Measurements from ENCODE around the gene CCDC182.

Gene CCDC182

GRCh38 chr17:57733085-57733484 lies 12.0 kb downstream of the CCDC182 start:
- no peak overlapping the region for H3K4me3 ChIP-seq (ENCODE audit: low read depth, low read length, poor library complexity, severe bottlenecking)
- no peak overlapping the region for H3K4me2 ChIP-seq (ENCODE audit: low read length)
- no peak overlapping the region for H2AFZ ChIP-seq (ENCODE audit: low read length)
- no peaks in the 10 kb centered on the region; the same call in 1 of the 2 replicates for H3K27me3 ChIP-seq (ENCODE audit: insufficient read depth, low read length)
- no peaks in the 10 kb centered on the region for H3K36me3 ChIP-seq (ENCODE audit: insufficient read depth, low read length)
- H3F3A ChIP-seq (ENCODE audit: insufficient read depth, low read length): no peaks in the 10 kb centered on the region
- TF ChIP-seq CTCF (IDR thresholded peaks at IDR 0.05; ENCODE audit: low read length) (no peak), EZH2 (IDR thresholded peaks at IDR 0.05; ENCODE audit: borderline replicate concordance, low read length) (no peak)
- no peaks in the 10 kb centered on the region for H3K4me1 ChIP-seq (ENCODE audit: insufficient read depth, low read length, severe bottlenecking)
- no peak overlapping the region for H3K27ac ChIP-seq (ENCODE audit: low read depth, low read length, poor library complexity, severe bottlenecking)
- H4K20me1 ChIP-seq (ENCODE audit: insufficient read depth, low read length): no peaks in the 10 kb centered on the region
- H3K9me3 ChIP-seq (ENCODE audit: low read length): no peaks in the 10 kb centered on the region
- H3K9ac ChIP-seq (ENCODE audit: low read length): no peak overlapping the region
- no peaks in the 10 kb centered on the region for H3K9me2 ChIP-seq (ENCODE audit: low read depth, low read length)
- no peaks in the 10 kb centered on the region for H3K79me2 ChIP-seq (ENCODE audit: insufficient read depth, low read length)

GRCh38 chr17:57732062-57732461 lies 13.0 kb downstream of the CCDC182 start:
- Histone ChIP-seq H3K4me3 (ENCODE audit: low read depth, low read length, poor library complexity, severe bottlenecking) (no peak overlapping the region), H3K36me3 (ENCODE audit: insufficient read depth, low read length) (no peaks in the 10 kb centered on the region), H3F3A (ENCODE audit: insufficient read depth, low read length) (no peaks in the 10 kb centered on the region), H3K9me2 (ENCODE audit: low read depth, low read length) (no peaks in the 10 kb centered on the region), H3K9ac (ENCODE audit: low read length) (no peak overlapping the region), H3K27ac (ENCODE audit: low read depth, low read length, poor library complexity, severe bottlenecking) (no peak overlapping the region), H3K9me3 (ENCODE audit: low read length) (no peaks in the 10 kb centered on the region), H3K79me2 (ENCODE audit: insufficient read depth, low read length) (no peaks in the 10 kb centered on the region), H2AFZ (ENCODE audit: low read length) (no peak overlapping the region), H3K4me2 (ENCODE audit: low read length) (no peak overlapping the region), H4K20me1 (ENCODE audit: insufficient read depth, low read length) (no peaks in the 10 kb centered on the region), H3K4me1 (ENCODE audit: insufficient read depth, low read length, severe bottlenecking) (no peaks in the 10 kb centered on the region), H3K27me3 (ENCODE audit: insufficient read depth, low read length) (no peaks in the 10 kb centered on the region; the same call in 1 of the 2 replicates)
- TF ChIP-seq CTCF (IDR thresholded peaks at IDR 0.05; ENCODE audit: low read length) (no peak), EZH2 (IDR thresholded peaks at IDR 0.05; ENCODE audit: borderline replicate concordance, low read length) (no peak)

GRCh38 chr17:57730026-57730701 lies 14.9 kb downstream of the CCDC182 start:
- Histone ChIP-seq H3K4me2 (ENCODE audit: low read length) (no peak overlapping the region), H3K36me3 (ENCODE audit: insufficient read depth, low read length) (no peaks in the 10 kb centered on the region), H3K4me3 (ENCODE audit: low read depth, low read length, poor library complexity, severe bottlenecking) (no peak overlapping the region), H3K9ac (ENCODE audit: low read length) (no peak overlapping the region), H3K9me3 (ENCODE audit: low read length) (no peaks in the 10 kb centered on the region), H3K27ac (ENCODE audit: low read depth, low read length, poor library complexity, severe bottlenecking) (no peak overlapping the region), H2AFZ (ENCODE audit: low read length) (no peak overlapping the region), H3F3A (ENCODE audit: insufficient read depth, low read length) (no peaks in the 10 kb centered on the region), H3K27me3 (ENCODE audit: insufficient read depth, low read length) (no peaks in the 10 kb centered on the region; the same call in 1 of the 2 replicates), H3K79me2 (ENCODE audit: insufficient read depth, low read length) (no peaks in the 10 kb centered on the region), H3K4me1 (ENCODE audit: insufficient read depth, low read length, severe bottlenecking) (no peaks in the 10 kb centered on the region), H4K20me1 (ENCODE audit: insufficient read depth, low read length) (no peaks in the 10 kb centered on the region), H3K9me2 (ENCODE audit: low read depth, low read length) (no peaks in the 10 kb centered on the region)
- no peak for TF ChIP-seq EZH2 (IDR thresholded peaks at IDR 0.05; ENCODE audit: borderline replicate concordance, low read length)
- TF ChIP-seq CTCF (IDR thresholded peaks at IDR 0.05; ENCODE audit: low read length): no peak
